GM19324 (cell line): Measurements from ENCODE around the gene HPS4.
"Not testable (repeated sequence)": the region's sequence is repeated elsewhere in the genome, so short reads cannot be mapped to it uniquely, and the experiment has no call there.

ENCODE experiments used
- ATAC-seq: cut with Tn5 transposase; IDR thresholded peaks from one replicate; pipeline ENCODE4 v1.9.1; 2021; ENCODE audit warnings: mild to moderate bottlenecking, moderate library complexity; ENCODE audit not compliant: unreplicated experiment, low FRiP score

The HPS4 gene

GRCh38 chr22:26417406-26417805 is 66.2 kb downstream of the HPS4 start:
- no peak for ATAC-seq

GRCh38 chr22:26416670-26417276 is 66.8 kb downstream of the HPS4 start:
- no peak for ATAC-seq

DNA sequence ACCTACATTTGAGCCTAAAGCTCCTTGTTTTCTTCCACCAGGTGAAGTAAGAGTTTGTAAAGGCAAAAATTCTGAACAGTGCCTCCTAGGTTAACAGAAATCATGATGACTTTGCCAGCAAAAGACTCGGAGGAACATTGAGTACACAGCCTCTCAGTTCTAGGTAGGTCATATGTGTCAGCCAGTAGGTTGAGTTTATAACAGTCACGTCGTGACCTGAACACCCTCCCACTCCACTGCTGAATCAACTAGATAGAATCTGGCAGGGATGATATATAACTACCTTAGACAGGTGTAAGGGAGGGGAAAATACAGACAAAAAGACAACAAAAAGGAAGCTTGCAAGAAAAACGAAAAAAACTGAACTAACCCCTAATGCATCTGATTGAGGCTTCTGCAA is 67.3 kb downstream of the HPS4 start:
- no peak for ATAC-seq

DNA sequence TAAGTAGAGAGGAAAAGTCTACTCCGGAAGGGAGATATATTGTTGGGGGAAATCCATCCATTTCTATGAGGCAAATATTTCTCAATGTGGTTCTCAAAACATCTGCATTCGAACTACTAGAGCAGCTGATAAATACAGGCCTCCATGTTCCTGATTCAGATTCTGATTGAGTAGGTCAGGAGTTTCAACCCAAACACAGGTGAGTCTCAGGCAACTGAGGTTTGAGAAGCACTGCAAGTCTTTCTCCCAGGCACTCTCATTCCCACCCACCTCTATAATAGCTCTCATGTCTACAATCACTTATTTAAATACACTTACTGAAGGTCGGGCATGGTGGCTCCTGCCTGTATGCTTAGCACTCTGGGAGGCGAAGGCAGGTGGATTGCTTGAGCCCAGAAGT is 69.2 kb downstream of the HPS4 start:
- no peak for ATAC-seq

DNA sequence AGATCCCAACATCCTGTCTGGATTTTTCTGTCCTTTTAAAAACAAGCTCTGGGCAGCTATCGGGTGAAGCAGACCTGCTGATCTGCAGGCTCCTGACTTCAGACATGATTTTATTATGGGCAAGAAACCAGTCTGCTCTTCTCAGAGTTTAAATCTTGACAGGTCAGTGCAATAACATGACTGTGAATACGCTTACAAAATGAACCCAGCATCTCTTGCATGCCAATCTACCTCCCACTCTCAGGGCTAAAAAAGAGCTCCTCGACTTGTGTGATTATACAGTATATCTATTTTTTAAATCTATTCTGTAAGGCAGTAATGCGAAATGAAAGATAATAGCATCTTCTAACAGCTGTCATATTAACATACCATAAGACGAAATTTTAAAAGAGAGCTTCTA is 73.2 kb downstream of the HPS4 start:
- ATAC-seq, result no peak

DNA sequence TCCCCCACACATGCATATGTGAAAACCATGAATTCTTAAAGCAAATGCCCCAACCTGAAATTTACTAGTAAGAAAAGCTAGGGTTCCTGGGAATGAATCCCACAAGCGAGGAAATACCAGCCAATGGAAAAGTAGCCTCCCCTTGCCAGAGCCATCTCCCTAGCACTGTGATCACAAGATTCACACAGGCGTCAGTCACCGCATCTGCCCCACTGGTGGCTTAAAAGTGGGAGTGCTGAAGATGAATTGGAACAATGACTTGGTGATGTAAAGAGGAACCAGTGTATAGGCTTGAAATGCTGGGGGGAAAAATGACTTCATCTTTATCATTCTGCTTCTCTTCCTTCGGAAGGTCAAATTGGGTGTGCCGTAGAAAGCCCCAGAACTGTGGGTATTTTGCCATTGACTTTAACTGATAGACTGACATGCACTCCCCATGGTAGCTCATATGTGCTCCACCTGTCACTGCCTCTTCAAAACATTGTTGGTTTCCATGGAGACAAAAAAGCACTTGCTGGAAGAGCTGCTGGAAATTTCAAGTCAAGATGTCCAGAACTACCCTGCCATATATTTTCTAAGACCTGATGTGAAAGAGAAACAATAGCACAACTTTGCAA is 73.8 kb downstream of the HPS4 start:
- no peak for ATAC-seq

GRCh38 chr22:26408562-26409220 is 74.9 kb downstream of the HPS4 start:
- ATAC-seq, result not testable (repeated sequence)

DNA sequence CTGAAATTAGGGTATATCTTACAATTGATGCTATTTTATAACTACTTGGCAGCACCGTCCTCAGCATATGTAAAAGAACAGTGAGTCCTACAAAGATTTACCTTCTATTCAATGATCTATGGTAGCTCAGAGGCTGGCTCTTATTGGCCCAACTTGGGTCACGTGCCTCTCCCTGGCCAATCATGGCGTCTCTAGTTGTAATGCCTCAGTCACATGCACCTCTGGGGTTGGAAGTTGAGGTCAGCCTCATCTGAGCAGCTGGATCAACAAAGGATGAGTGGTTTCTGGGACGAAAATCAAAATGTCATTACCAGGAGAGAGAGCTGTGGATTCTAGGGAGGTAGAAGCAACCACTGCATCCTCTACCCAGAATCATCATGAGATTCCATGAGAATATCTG is 77.5 kb downstream of the HPS4 start:
- no peak for ATAC-seq

DNA sequence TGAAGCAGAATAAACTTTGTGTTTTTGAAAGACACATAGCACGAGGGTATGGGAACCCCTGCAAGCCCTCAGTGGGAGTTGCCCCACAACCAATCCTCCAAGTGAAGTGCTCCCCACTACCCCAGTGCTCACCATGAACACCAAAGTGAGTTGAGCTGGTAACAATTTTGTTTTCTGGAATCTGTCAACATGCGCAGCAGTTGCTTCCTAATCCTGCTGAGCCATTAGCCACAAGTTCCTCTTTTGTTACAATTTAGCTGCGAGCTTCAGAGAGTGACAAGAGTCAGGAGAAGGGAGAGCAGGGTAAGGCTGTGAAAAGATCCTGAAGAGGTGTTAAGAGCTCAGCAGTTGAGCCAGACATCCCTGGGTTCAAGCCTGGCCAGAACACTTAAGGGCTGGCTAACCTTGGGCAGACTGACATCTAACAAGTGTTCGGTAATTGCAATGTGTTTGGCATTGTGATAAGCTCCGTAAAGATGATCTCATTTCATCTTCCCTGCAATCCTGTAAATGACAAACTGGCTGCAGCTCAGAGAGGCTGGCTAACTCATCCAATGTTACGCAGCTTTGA is 78.6 kb downstream of the HPS4 start:
- no peak for ATAC-seq

DNA sequence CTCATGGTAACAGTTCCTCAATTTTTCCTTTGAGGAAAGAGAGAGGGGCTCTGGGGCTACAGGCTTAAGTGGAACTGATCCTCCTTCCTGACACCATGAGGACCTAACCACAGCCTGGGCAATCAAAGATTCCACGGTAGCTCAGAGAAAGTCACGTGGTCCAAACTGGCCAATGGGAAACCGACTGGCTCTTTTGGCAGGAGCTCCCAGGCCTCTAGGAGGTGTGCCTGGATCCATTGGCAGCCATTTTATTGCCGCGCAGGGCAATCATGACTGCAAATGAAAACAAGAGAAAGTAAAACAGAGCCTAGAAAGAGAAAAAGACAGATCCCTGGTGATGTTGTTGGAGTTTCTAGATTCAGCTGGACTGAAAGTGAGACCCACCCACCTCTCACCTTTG is 81.9 kb downstream of the HPS4 start:
- no peak for ATAC-seq
